ENCODE measurements around the gene ZDHHC22. TPM values are rescaled to one million over a fixed set of nuclear protein-coding genes. Genes with fewer than 3 reads are reported as not detected.

The ZDHHC22 gene
- polyA plus RNA-seq, 1 of the 3 experiments (the other 2 are of a cell fraction) = not detected

DNA sequence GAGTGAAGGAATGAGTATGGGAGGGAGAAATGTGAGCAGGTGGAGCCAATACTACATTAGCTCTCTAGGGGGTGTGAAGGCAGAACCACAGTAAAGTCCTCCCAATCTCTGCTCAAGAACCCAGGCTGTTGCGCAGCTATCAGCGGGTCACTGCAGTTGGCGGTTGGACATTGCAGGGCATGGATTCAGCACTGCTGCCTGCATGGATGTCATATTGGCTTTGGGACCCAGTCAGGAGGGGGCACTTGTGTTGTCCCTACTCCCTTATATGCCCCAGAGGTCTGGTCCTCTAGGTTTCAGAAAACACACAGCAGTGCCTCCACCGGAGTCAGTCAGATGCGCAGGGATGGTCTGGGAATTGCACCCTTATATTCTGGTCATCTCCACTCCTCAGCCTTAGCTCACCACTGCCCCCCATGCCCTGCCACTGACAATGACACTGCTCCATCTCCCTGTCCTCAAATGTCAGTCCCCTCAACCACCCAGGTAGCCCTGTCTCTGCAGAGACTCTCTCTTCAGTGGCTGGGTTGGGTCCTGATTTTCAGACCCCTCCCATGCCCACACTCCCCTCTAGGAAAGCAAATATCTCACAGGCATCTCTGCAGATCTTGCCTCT lies 9.6 kb downstream of the ZDHHC22 start:
- no peak overlapping the region for H3K4me3 ChIP-seq (ENCODE audit: low read depth in 2 of 2, low read length in 1 of 2)
- no peak for DNase-seq
- H3F3A ChIP-seq (replicated peaks; ENCODE audit: insufficient read depth) = no peaks in the 10 kb centered on the region
- no peaks in the 10 kb centered on the region for H3K36me3 ChIP-seq (replicated peaks in 1 of 2; ENCODE audit: control insufficient read depth in 1 of 2, insufficient read depth in 2 of 2, low read length in 1 of 2)
- H3K4me1 ChIP-seq (ENCODE audit: control insufficient read depth in 1 of 2, insufficient read depth in 2 of 2, low read depth in 1 of 2, low read length in 1 of 2) = peaks cover 0 to 13% of the 10 kb centered on the region in 2 experiments; a peak in 1 of 4 replicates
- H3K9ac ChIP-seq = no peak overlapping the region
- WGBS (ENCODE audit: low lambda C conversion rate) = 79% methylated on average over 5 of the region's 5 CpGs
- no peak overlapping the region for H3K27ac ChIP-seq (ENCODE audit: low read depth in 2 of 2, low read length in 1 of 2)
- 0 out of 2 replicates have a peak, but pooled peaks cover 6% of the 10 kb centered on the region for H3K27me3 ChIP-seq (ENCODE audit: insufficient read depth)
- no peaks in the 10 kb centered on the region for H4K20me1 ChIP-seq (ENCODE audit: insufficient read depth)
- H3K9me2 ChIP-seq = no peaks in the 10 kb centered on the region
- TF ChIP-seq GABPA (IDR thresholded peaks at IDR 0.05; ENCODE audit: low read depth) = no peak
- no peak for TF ChIP-seq TAF1 (IDR thresholded peaks at IDR 0.05; ENCODE audit: borderline replicate concordance, low read depth, low read length)
- no peak for TF ChIP-seq NFIC (IDR thresholded peaks at IDR 0.05; ENCODE audit: borderline replicate concordance)
- TF ChIP-seq YY1 (IDR thresholded peaks at IDR 0.05; ENCODE audit: low read depth) = no peak
- TF ChIP-seq, protein P1, sequence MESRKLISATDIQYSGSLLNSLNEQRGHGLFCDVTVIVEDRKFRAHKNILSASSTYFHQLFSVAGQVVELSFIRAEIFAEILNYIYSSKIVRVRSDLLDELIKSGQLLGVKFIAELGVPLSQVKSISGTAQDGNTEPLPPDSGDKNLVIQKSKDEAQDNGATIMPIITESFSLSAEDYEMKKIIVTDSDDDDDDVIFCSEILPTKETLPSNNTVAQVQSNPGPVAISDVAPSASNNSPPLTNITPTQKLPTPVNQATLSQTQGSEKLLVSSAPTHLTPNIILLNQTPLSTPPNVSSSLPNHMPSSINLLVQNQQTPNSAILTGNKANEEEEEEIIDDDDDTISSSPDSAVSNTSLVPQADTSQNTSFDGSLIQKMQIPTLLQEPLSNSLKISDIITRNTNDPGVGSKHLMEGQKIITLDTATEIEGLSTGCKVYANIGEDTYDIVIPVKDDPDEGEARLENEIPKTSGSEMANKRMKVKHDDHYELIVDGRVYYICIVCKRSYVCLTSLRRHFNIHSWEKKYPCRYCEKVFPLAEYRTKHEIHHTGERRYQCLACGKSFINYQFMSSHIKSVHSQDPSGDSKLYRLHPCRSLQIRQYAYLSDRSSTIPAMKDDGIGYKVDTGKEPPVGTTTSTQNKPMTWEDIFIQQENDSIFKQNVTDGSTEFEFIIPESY (IDR thresholded peaks at IDR 0.05; ENCODE audit: borderline replicate concordance, low read depth) = no peak
- no peak for TF ChIP-seq POLR2AphosphoS5 (IDR thresholded peaks at IDR 0.05; ENCODE audit: low read depth, low read length)
- TF ChIP-seq, protein P2, sequence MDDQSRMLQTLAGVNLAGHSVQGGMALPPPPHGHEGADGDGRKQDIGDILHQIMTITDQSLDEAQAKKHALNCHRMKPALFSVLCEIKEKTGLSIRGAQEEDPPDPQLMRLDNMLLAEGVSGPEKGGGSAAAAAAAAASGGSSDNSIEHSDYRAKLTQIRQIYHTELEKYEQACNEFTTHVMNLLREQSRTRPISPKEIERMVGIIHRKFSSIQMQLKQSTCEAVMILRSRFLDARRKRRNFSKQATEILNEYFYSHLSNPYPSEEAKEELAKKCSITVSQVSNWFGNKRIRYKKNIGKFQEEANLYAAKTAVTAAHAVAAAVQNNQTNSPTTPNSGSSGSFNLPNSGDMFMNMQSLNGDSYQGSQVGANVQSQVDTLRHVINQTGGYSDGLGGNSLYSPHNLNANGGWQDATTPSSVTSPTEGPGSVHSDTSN (IDR thresholded peaks at IDR 0.05) = no peak
- TF ChIP-seq RXRA (IDR thresholded peaks at IDR 0.05; ENCODE audit: borderline replicate concordance, low read depth) = no peak
- TF ChIP-seq, protein P3, sequence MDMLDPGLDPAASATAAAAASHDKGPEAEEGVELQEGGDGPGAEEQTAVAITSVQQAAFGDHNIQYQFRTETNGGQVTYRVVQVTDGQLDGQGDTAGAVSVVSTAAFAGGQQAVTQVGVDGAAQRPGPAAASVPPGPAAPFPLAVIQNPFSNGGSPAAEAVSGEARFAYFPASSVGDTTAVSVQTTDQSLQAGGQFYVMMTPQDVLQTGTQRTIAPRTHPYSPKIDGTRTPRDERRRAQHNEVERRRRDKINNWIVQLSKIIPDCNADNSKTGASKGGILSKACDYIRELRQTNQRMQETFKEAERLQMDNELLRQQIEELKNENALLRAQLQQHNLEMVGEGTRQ (IDR thresholded peaks at IDR 0.05; ENCODE audit: borderline replicate concordance, low read depth, low read length) = no peak
- no peak for TF ChIP-seq RCOR1 (IDR thresholded peaks at IDR 0.05; ENCODE audit: low read length)
- TF ChIP-seq EP300 (IDR thresholded peaks at IDR 0.05; ENCODE audit: borderline replicate concordance in 1 of 2, low read depth in 1 of 2, low read length in 1 of 2) = no peak
- TF ChIP-seq, protein P4, sequence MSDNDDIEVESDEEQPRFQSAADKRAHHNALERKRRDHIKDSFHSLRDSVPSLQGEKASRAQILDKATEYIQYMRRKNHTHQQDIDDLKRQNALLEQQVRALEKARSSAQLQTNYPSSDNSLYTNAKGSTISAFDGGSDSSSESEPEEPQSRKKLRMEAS (IDR thresholded peaks at IDR 0.05; ENCODE audit: low read depth) = no peak
- TF ChIP-seq REST (IDR thresholded peaks at IDR 0.05; ENCODE audit: low read depth, low read length) = no peak
- no peaks in the 10 kb centered on the region for H3K9me3 ChIP-seq
- H3K79me2 ChIP-seq (ENCODE audit: insufficient read depth) = no peaks in the 10 kb centered on the region
- H2AFZ ChIP-seq (ENCODE audit: low read depth) = no peak overlapping the region
- ChIA-PET CTCF (interaction anchor here (1.2 to 11.6 kb wide), 6 partner anchors 7 to 256 kb away, joined by 4 to 129 read pairs (median 7); partner anchors contain the start of gene ZDHHC22), POLR2A (no interaction called here)
- H3K4me2 ChIP-seq = no peak overlapping the region

Data from SK-N-SH (cell line).